ENCODE data around the gene ITGAL. TPM values are rescaled to one million over a fixed set of nuclear protein-coding genes. Genes with fewer than 3 reads are reported as not detected.
"Not testable (repeated sequence)": the region's sequence is repeated elsewhere in the genome, so short reads cannot be mapped to it uniquely, and the experiment has no call there.

ITGAL gene
- total RNA-seq, 1 donor from 2014 or later = 0.23 TPM

DNA sequence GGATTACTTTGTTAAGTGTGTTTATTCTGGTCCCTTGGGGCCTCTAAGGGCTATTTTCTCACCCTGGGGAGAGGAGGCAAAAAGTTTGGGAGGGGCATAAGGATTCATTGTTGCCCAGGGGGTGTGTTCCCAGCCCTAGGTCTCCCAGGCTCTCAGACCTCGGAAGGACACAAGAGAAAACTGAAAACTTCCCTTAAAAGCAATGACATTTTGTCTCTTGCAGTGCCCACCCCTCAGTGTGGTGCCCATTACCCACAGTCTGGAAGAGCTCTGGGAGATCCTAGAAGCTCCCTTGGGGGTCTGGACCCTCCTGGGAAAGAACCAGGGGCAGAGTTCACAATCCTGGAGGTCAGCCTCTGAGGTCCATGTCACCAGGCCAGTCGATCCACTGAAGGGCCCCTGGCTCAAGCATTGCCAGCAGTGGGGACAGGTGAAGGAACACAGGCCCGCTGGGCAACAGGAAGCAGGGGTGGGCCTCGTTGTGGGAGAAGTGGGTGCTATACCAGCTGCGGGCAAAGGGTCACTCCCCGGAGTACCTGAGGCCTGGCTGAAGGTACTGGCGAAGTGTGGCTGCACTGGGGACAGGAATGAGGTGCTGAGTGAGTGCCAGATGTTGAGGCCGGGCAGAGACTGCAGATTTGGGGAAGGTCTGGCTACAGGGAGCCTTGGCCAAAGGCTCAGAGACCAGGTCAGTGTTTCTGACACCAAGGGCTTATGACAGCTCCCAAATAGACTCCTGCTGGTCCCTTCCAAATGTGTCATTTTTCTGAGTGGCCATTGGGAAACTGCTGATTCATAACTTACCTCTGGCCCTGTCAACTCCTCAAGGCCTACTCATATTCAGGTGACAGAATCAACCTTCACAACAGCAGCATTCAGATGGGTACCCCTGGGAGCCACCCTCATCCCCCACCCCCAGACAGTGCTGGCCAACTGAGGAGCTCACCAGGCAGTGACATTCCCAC is 66.7 kb downstream of the ITGAL start:
- FAIRE-seq = no peak

GRCh38 chr16:30539986-30540526 is 67.5 kb downstream of the ITGAL start:
- not testable (repeated sequence) for H3K4me3 ChIP-seq (ENCODE audit: insufficient read depth, low read depth, low read length); H3K27me3 Mint-ChIP-seq (ENCODE audit: low read depth, unreplicated experiment); H4K20me1 ChIP-seq (ENCODE audit: insufficient read depth, low read length); H3K9me3 ChIP-seq (ENCODE audit: insufficient read depth, low read depth, low read length); FAIRE-seq; H3K9me3 Mint-ChIP-seq (ENCODE audit: unreplicated experiment); H2AFZ ChIP-seq (ENCODE audit: low read depth, low read length); H3K36me3 ChIP-seq (ENCODE audit: insufficient read depth, low read length); DNase-seq (ENCODE audit: low read depth); H3K27me3 ChIP-seq (ENCODE audit: insufficient read depth, low read length); H3K27ac Mint-ChIP-seq (ENCODE audit: unreplicated experiment); H3K4me1 Mint-ChIP-seq (ENCODE audit: low read depth, unreplicated experiment); H3K79me2 ChIP-seq (ENCODE audit: insufficient read depth, low read length); H3K9ac ChIP-seq (ENCODE audit: low read length); H3K27ac ChIP-seq (ENCODE audit: low read depth, low read length); H3K4me2 ChIP-seq (ENCODE audit: low read length); H3K4me3 Mint-ChIP-seq (ENCODE audit: unreplicated experiment); H3K36me3 Mint-ChIP-seq (ENCODE audit: low read depth, unreplicated experiment)
- H3K4me1 ChIP-seq (ENCODE audit: insufficient read depth, low read length) = peaks cover 21% of the 10 kb centered on the region

More for the DNA sequence above, 66.7 kb downstream of the ITGAL start:
- H3K27me3 Mint-ChIP-seq (ENCODE audit: low read depth, unreplicated experiment) = no peaks in the 10 kb centered on the region
- Histone ChIP-seq H3K27ac (ENCODE audit: low read depth, low read length) (no peak overlapping the region), H3K27me3 (ENCODE audit: insufficient read depth, low read length) (no peaks in the 10 kb centered on the region), H3K4me3 (ENCODE audit: insufficient read depth, low read depth, low read length) (no peak overlapping the region), H3K9me3 (ENCODE audit: insufficient read depth, low read depth, low read length) (no peaks in the 10 kb centered on the region), H2AFZ (ENCODE audit: low read depth, low read length) (no peak overlapping the region), H4K20me1 (ENCODE audit: insufficient read depth, low read length) (no peaks in the 10 kb centered on the region), H3K36me3 (ENCODE audit: insufficient read depth, low read length) (no peaks in the 10 kb centered on the region), H3K4me2 (ENCODE audit: low read length) (no peak overlapping the region), H3K79me2 (ENCODE audit: insufficient read depth, low read length) (peaks cover 7% of the 10 kb centered on the region), H3K4me1 (ENCODE audit: insufficient read depth, low read length) (peaks cover 26% of the 10 kb centered on the region), H3K9ac (ENCODE audit: low read length) (no peak overlapping the region)
- TF ChIP-seq EZH2 (IDR thresholded peaks at IDR 0.05; ENCODE audit: insufficient read depth, low read length) (no peak), CTCF (IDR thresholded peaks at IDR 0.05; ENCODE audit: insufficient read depth, low read depth, low read length) (no peak)
- H3K9me3 Mint-ChIP-seq (ENCODE audit: unreplicated experiment) = no peaks in the 10 kb centered on the region
- peaks cover 7% of the 10 kb centered on the region for H3K4me1 Mint-ChIP-seq (ENCODE audit: low read depth, unreplicated experiment)
- H3K27ac Mint-ChIP-seq (ENCODE audit: unreplicated experiment) = no peak overlapping the region
- no peak for DNase-seq (ENCODE audit: low read depth)
- H3K4me3 Mint-ChIP-seq (ENCODE audit: unreplicated experiment) = no peak overlapping the region
- peaks cover 6% of the 10 kb centered on the region for H3K36me3 Mint-ChIP-seq (ENCODE audit: low read depth, unreplicated experiment)

- peak overlapping the region; percentile 71 for H3K4me2 ChIP-seq (ENCODE audit: low read length)
- H3K27me3 ChIP-seq (ENCODE audit: insufficient read depth, low read length); H3K9ac ChIP-seq (ENCODE audit: low read length); H3K27ac Mint-ChIP-seq (ENCODE audit: unreplicated experiment); H3K4me3 ChIP-seq (ENCODE audit: insufficient read depth, low read depth, low read length); H3K4me1 Mint-ChIP-seq (ENCODE audit: low read depth, unreplicated experiment); DNase-seq (ENCODE audit: low read depth); H3K36me3 Mint-ChIP-seq (ENCODE audit: low read depth, unreplicated experiment); H3K36me3 ChIP-seq (ENCODE audit: insufficient read depth, low read length); H3K4me3 Mint-ChIP-seq (ENCODE audit: unreplicated experiment); H3K9me3 Mint-ChIP-seq (ENCODE audit: unreplicated experiment); H2AFZ ChIP-seq (ENCODE audit: low read depth, low read length); H3K9me3 ChIP-seq (ENCODE audit: insufficient read depth, low read depth, low read length); H3K27me3 Mint-ChIP-seq (ENCODE audit: low read depth, unreplicated experiment); H3K79me2 ChIP-seq (ENCODE audit: insufficient read depth, low read length); FAIRE-seq; H4K20me1 ChIP-seq (ENCODE audit: insufficient read depth, low read length): not testable (repeated sequence)
- H3K4me1 ChIP-seq (ENCODE audit: insufficient read depth, low read length) = peaks cover 12% of the 10 kb centered on the region
- peak overlapping the region; percentile 41 for H3K27ac ChIP-seq (ENCODE audit: low read depth, low read length)
Measured at GRCh38 chr16:30540916-30541464, 68.4 kb downstream of the ITGAL start.

Measured in astrocyte (in vitro differentiated cells and primary cell).